ENCODE data around the gene CHSY1.

Gene CHSY1

GRCh38 chr15:101251830-101252820, at the start of gene CHSY1:
TSS of gene CHSY1 (minus strand) at chr15:101252048. CDS start at chr15:101251456, 592 bp downstream.
- Histone ChIP-seq H4K20me1 (ENCODE audit: insufficient read depth) (0 out of 2 replicates have a peak, but pooled peaks cover 20% of the 10 kb centered on the region), H3K4me1 (ENCODE audit: low read depth, poor library complexity, severe bottlenecking) (peaks cover 45% of the 10 kb centered on the region), H3K27me3 (ENCODE audit: insufficient read depth, low read depth) (no peaks in the 10 kb centered on the region), H3K4me2 (peak within 1 kb of the TSS; percentile 88), H3K36me3 (ENCODE audit: insufficient read depth) (peaks cover 12% of the 10 kb centered on the region; the same call in 1 of the 2 replicates), H2AFZ (ENCODE audit: low read depth) (peak within 1 kb of the TSS; percentile 53), H3K4me3 (IDR thresholded peaks at IDR 0.05; ENCODE audit: insufficient read depth, low read depth, low read length) (no peak within 1 kb of the TSS), H3K27ac (peak within 1 kb of the TSS; percentile 52), H3K9ac (peak within 1 kb of the TSS; percentile 77), H3K79me2 (ENCODE audit: insufficient read depth, low read depth) (peaks cover 50% of the 10 kb centered on the region)
- no peak for TF ChIP-seq CTCF (conservative IDR thresholded peaks at IDR 0.05; ENCODE audit: low read depth, low read length)

- H2AFZ ChIP-seq (ENCODE audit: low read depth) = no peak overlapping the region
- peak overlapping the region; percentile 76; the same call in 1 of the 2 replicates for H3K4me2 ChIP-seq
- peaks cover 5% of the 10 kb centered on the region for H4K20me1 ChIP-seq (ENCODE audit: insufficient read depth)
- H3K27ac ChIP-seq = no peak overlapping the region
- peaks cover 31% of the 10 kb centered on the region for H3K79me2 ChIP-seq (ENCODE audit: insufficient read depth, low read depth)
- H3K4me1 ChIP-seq (ENCODE audit: low read depth, poor library complexity, severe bottlenecking) = peaks cover 19% of the 10 kb centered on the region
- peaks cover 9% of the 10 kb centered on the region for H3K36me3 ChIP-seq (ENCODE audit: insufficient read depth)
- no peaks in the 10 kb centered on the region for H3K27me3 ChIP-seq (ENCODE audit: insufficient read depth, low read depth)
- H3K9ac ChIP-seq = no peak overlapping the region
- H3K4me3 ChIP-seq (IDR thresholded peaks at IDR 0.05; ENCODE audit: insufficient read depth, low read depth, low read length) = no peak overlapping the region
- no peak for TF ChIP-seq CTCF (conservative IDR thresholded peaks at IDR 0.05; ENCODE audit: low read depth, low read length)
These were observed 44.9 kb upstream of the CHSY1 start for GRCh38 chr15:101296418-101297405.

- H3K4me1 ChIP-seq (ENCODE audit: low read depth, poor library complexity, severe bottlenecking) = peaks cover 19% of the 10 kb centered on the region
- peaks cover 42% of the 10 kb centered on the region for H3K79me2 ChIP-seq (ENCODE audit: insufficient read depth, low read depth)
- H3K4me2 ChIP-seq = peak overlapping the region; percentile 76
- H2AFZ ChIP-seq (ENCODE audit: low read depth) = peak overlapping the region; percentile 87
- peaks cover 9% of the 10 kb centered on the region for H3K36me3 ChIP-seq (ENCODE audit: insufficient read depth)
- H3K4me3 ChIP-seq (IDR thresholded peaks at IDR 0.05; ENCODE audit: insufficient read depth, low read depth, low read length) = no peak overlapping the region
- peak overlapping the region; percentile 95; the same call in 1 of the 2 replicates for H3K9ac ChIP-seq
- no peak for TF ChIP-seq CTCF (conservative IDR thresholded peaks at IDR 0.05; ENCODE audit: low read depth, low read length)
- peak overlapping the region; percentile 96 for H3K27ac ChIP-seq
- H3K27me3 ChIP-seq (ENCODE audit: insufficient read depth, low read depth) = no peaks in the 10 kb centered on the region
- H4K20me1 ChIP-seq (ENCODE audit: insufficient read depth) = peaks cover 5% of the 10 kb centered on the region
These were observed 43.8 kb upstream of the CHSY1 start for GRCh38 chr15:101295607-101296161.

All from KMS-11 (cell line).